Endothelial cell of umbilical vein (primary cell): ENCODE results near the gene SEMA4B. TPM values are rescaled to one million over a fixed set of nuclear protein-coding genes. Genes with fewer than 3 reads are reported as not detected.

Experiments
- BruUV-seq: library from RNA; stranded (reverse); fragments of 400-500 nt; replicated peaks from 2 replicates; lab custom pipeline; 2021; lab: Mats Ljungman, UMichigan
- CTCF ChIA-PET: fragments of 300-600, 350-600 bp; sonication (Branson Sonifier 250); formaldehyde crosslinking; loops from one replicate; lab custom pipeline; 2021; ENCODE audit warnings: antibody characterized with exemption, inconsistent platforms; lab: Charles Lee
- POLR2A ChIA-PET: fragments of 300-600, 350-600 bp; sonication (Branson Sonifier 250); formaldehyde crosslinking; loops from one replicate; lab custom pipeline; 2021; ENCODE audit warnings: antibody characterized with exemption, inconsistent platforms; lab: Charles Lee
- DNase-seq: peaks from one replicate; pipeline ENCODE4 v3.0.0-alpha.2; 2011; ENCODE audit warnings: low read depth, low spot score
- FAIRE-seq: peaks from 2 replicates; lab custom pipeline; 2011; peaks lifted over from hg19 to GRCh38; lab: Jason Lieb, UNC
- H2AFZ ChIP-seq: 2 replicates; pipeline ENCODE4 v1.6.0; 2012; ENCODE audit warnings: low read depth, low read length, control low read depth, inconsistent platforms
- H3K27ac ChIP-seq: 2 replicates; pipeline ENCODE4 v1.5.1; 2011; ENCODE audit warnings: low read depth, mild to moderate bottlenecking, control low read depth, low read length, moderate library complexity; ENCODE audit not compliant: insufficient read depth
- H3K27me3 ChIP-seq, 2 experiments: 2 replicates each; pipeline versions ENCODE4 v1.6.0 to v1.6.1; 2011; ENCODE audit warnings: low read length in 2 of 2, mixed read lengths in 1 of 2; ENCODE audit not compliant: control insufficient read depth in 2 of 2, insufficient read depth in 2 of 2
- H3K36me3 ChIP-seq, 2 experiments: 2 replicates in 1 of 2; 3 replicates in 1 of 2; pipeline ENCODE4 v1.5.1; 2011; ENCODE audit warnings: low read length in 2 of 2, mild to moderate bottlenecking in 1 of 2, moderate library complexity in 1 of 2; ENCODE audit not compliant: control insufficient read depth in 2 of 2, insufficient read depth in 2 of 2; ENCODE audit errors: extremely low read depth in 1 of 2
- H3K4me1 ChIP-seq: 3 replicates; pipeline ENCODE4 v1.5.1; 2011; ENCODE audit warnings: mild to moderate bottlenecking, low read length; ENCODE audit not compliant: control insufficient read depth, insufficient read depth; ENCODE audit errors: extremely low read depth
- H3K4me2 ChIP-seq: 2 replicates; pipeline ENCODE4 v1.6.1; 2011; ENCODE audit warnings: low read length, control low read depth, mixed read lengths; ENCODE audit not compliant: insufficient read depth
- H3K4me3 ChIP-seq, 3 experiments: fragments of 200-600 bp in 1 of 3; sonication (generic), shearing (Covaris generic) in 1 of 3; replicated peaks in 1 of 3; 2 replicates each; pipeline ENCODE4 v1.5.1; 2011 to 2016; ENCODE audit warnings: control low read depth in 3 of 3, low read length in 3 of 3, mild to moderate bottlenecking in 2 of 3, inconsistent platforms in 1 of 3, low read depth in 1 of 3, moderate library complexity in 1 of 3; ENCODE audit not compliant: insufficient read depth in 1 of 3
- H3K79me2 ChIP-seq: 2 replicates; pipeline ENCODE4 v1.6.0; 2012; ENCODE audit warnings: low read length, inconsistent platforms; ENCODE audit not compliant: control insufficient read depth, insufficient read depth
- H3K9ac ChIP-seq: replicated peaks from 2 replicates; pipeline ENCODE3; 2011; ENCODE audit warnings: low read length, control low read depth; ENCODE audit not compliant: insufficient read depth; ENCODE audit errors: extremely low read depth
- H3K9me1 ChIP-seq: replicated peaks from 3 replicates; pipeline ENCODE4 v1.6.0; 2011; ENCODE audit warnings: mild to moderate bottlenecking, low read length; ENCODE audit not compliant: control insufficient read depth, insufficient read depth; ENCODE audit errors: extremely low read depth
- H3K9me3 ChIP-seq: replicated peaks from 2 replicates; pipeline ENCODE4 v1.5.1; 2012; ENCODE audit warnings: low read length, inconsistent platforms; ENCODE audit not compliant: control insufficient read depth, insufficient read depth
- H4K20me1 ChIP-seq: replicated peaks from 2 replicates; pipeline ENCODE3; 2011; ENCODE audit warnings: mild to moderate bottlenecking, low read length; ENCODE audit not compliant: control insufficient read depth, insufficient read depth; ENCODE audit errors: extremely low read depth
- CTCF ChIP-seq, 2 donors: IDR thresholded peaks; 1 replicate in 1 of 2; 2 replicates in 1 of 2; pipeline ENCODE4 v1.5.1; 2011; ENCODE audit warnings: low read length in 2 of 2, mild to moderate bottlenecking in 2 of 2, moderate library complexity in 2 of 2, control low read depth in 1 of 2, inconsistent platforms in 1 of 2, low read depth in 1 of 2; ENCODE audit not compliant: insufficient read depth in 1 of 2; ENCODE audit errors: extremely low read depth in 1 of 2
- EZH2 ChIP-seq: IDR thresholded peaks from 2 replicates; pipeline ENCODE4 v1.6.1; 2012; ENCODE audit warnings: borderline replicate concordance, low read depth, mild to moderate bottlenecking, moderate library complexity, low read length, inconsistent platforms; ENCODE audit not compliant: severe bottlenecking
- FOS ChIP-seq: IDR thresholded peaks from 2 replicates; pipeline ENCODE4 v1.6.1; 2011; ENCODE audit warnings: mild to moderate bottlenecking, low read length, moderate library complexity, borderline replicate concordance; ENCODE audit not compliant: insufficient read depth
- GATA2 ChIP-seq: IDR thresholded peaks from 2 replicates; pipeline ENCODE4 v1.7.0; 2011; ENCODE audit warnings: low read depth, mild to moderate bottlenecking, moderate library complexity, mixed read lengths, low read length; ENCODE audit not compliant: insufficient read length, insufficient read depth
- JUN ChIP-seq: IDR thresholded peaks from 2 replicates; pipeline ENCODE4 v1.6.1; 2011; ENCODE audit warnings: borderline replicate concordance, low read depth; ENCODE audit not compliant: insufficient read length, insufficient read depth
- MAX ChIP-seq: IDR thresholded peaks from 2 replicates; pipeline ENCODE4 v1.6.1; 2011; ENCODE audit not compliant: insufficient read depth, insufficient read length
- MYC ChIP-seq: IDR thresholded peaks from one replicate; pipeline ENCODE4 v1.6.1; 2011; ENCODE audit warnings: mild to moderate bottlenecking, low read depth, low read length
- POLR2A ChIP-seq: IDR thresholded peaks from 2 replicates; pipeline ENCODE4 v1.6.1; 2012; ENCODE audit warnings: low read depth, mild to moderate bottlenecking, control low read depth, low read length
- POLR2AphosphoS5 ChIP-seq: IDR thresholded peaks from 2 replicates; pipeline ENCODE4 v1.6.1; 2012; ENCODE audit warnings: low read depth, mild to moderate bottlenecking, control low read depth, low read length, moderate library complexity; ENCODE audit not compliant: insufficient read depth
- dilution Hi-C: fragments of 300-500 bp; cut with MboI; formaldehyde crosslinking; loops from one replicate; pipeline ENCODE4 v1.15.0; 2019; ENCODE audit warnings: low sequenced_read_pairs; ENCODE audit not compliant: extremely low pct_ligation_motif_present
- intact Hi-C: fragments of 100-400 bp; cut with micrococcal nuclease; formaldehyde crosslinking; loops from one replicate; pipeline ENCODE4 v1.10.0; 2022
- polyA plus RNA-seq, 4 experiments: library from polyadenylated mRNA; depleted of rRNA in 3 of 4; stranded (reverse) in 3 of 4; unstranded in 1 of 4; fragments of >200 nt; gene quantifications; 2 replicates each; pipeline versions ENCODE4 v1.2.1 to v1.2.3, GENCODE V29; 2011 to 2012; ENCODE audit warnings: missing spikeins in 1 of 4
- total RNA-seq: library from RNA; stranded (reverse); gene quantifications from 2 replicates; pipeline ENCODE4 v1.2.3, GENCODE V29; 2021

Gene SEMA4B
- total and polyA plus RNA-seq, 2 donors (not counting 3 experiments of a cell fraction or from before 2014, with no cell fraction given): 6.1 to 7.1 TPM

- Histone ChIP-seq H3K9me3 (no peaks in the 10 kb centered on the region), H2AFZ (no peak overlapping the region), H3K4me3 (no peak overlapping the region), H3K9me1 (no peaks in the 10 kb centered on the region), H4K20me1 (no peaks in the 10 kb centered on the region), H3K27ac (no peak overlapping the region), H3K36me3 (no peaks in the 10 kb centered on the region), H3K4me1 (no peaks in the 10 kb centered on the region), H3K79me2 (no peaks in the 10 kb centered on the region), H3K27me3 (peaks cover 0 to 2% of the 10 kb centered on the region in 2 experiments), H3K9ac (no peak overlapping the region), H3K4me2 (no peak overlapping the region)
- ChIA-PET POLR2A (no interaction called here), CTCF (interaction anchor here (0.8 to 3.7 kb wide), 3 partner anchors 9 to 69 kb away, joined by 3 to 19 read pairs (median 6); no protein-coding TSS in a partner anchor)
- FAIRE-seq: no peak
- dilution Hi-C loops (no loop called here), intact Hi-C loops (no loop called here)
- TF ChIP-seq EZH2: no peak
- no peak for TF ChIP-seq FOS
- TF ChIP-seq GATA2: no peak
- TF ChIP-seq MAX: no peak
- TF ChIP-seq JUN: no peak
- no peak for TF ChIP-seq MYC
- TF ChIP-seq POLR2AphosphoS5: no peak
- no peak for TF ChIP-seq POLR2A
- no peak for TF ChIP-seq CTCF (IDR thresholded peaks at IDR 0.05; ENCODE audit: extremely low read depth in 1 of 2, insufficient read depth in 1 of 2, low read depth in 1 of 2, low read length in 2 of 2)
- BruUV-seq: no TSS peak
- DNase-seq: no peak
Observed at GRCh38 chr15:90151989-90152645, 49.0 kb upstream of the SEMA4B start.
